Endothelial cell of umbilical vein (primary cell): ENCODE measurements around the gene LPP. TPM values are rescaled to one million over a fixed set of nuclear protein-coding genes. Genes with fewer than 3 reads are reported as not detected.

Experiments
- BruUV-seq: library from RNA; stranded (reverse); fragments of 400-500 nt; replicated peaks from 2 replicates; lab custom pipeline; 2021; lab: Mats Ljungman, UMichigan
- CTCF ChIA-PET: fragments of 300-600, 350-600 bp; sonication (Branson Sonifier 250); formaldehyde crosslinking; loops from one replicate; lab custom pipeline; 2021; ENCODE audit warnings: antibody characterized with exemption, inconsistent platforms; lab: Charles Lee
- POLR2A ChIA-PET: fragments of 300-600, 350-600 bp; sonication (Branson Sonifier 250); formaldehyde crosslinking; loops from one replicate; lab custom pipeline; 2021; ENCODE audit warnings: antibody characterized with exemption, inconsistent platforms; lab: Charles Lee
- DNase-seq: peaks from one replicate; pipeline ENCODE4 v3.0.0-alpha.2; 2011; ENCODE audit warnings: low read depth, low spot score
- FAIRE-seq: peaks from 2 replicates; lab custom pipeline; 2011; peaks lifted over from hg19 to GRCh38; lab: Jason Lieb, UNC
- H2AFZ ChIP-seq: 2 replicates; pipeline ENCODE4 v1.6.0; 2012; ENCODE audit warnings: low read depth, low read length, control low read depth, inconsistent platforms
- H3K27ac ChIP-seq: 2 replicates; pipeline ENCODE4 v1.5.1; 2011; ENCODE audit warnings: low read depth, mild to moderate bottlenecking, control low read depth, low read length, moderate library complexity; ENCODE audit not compliant: insufficient read depth
- H3K27me3 ChIP-seq, 2 experiments: 2 replicates each; pipeline versions ENCODE4 v1.6.0 to v1.6.1; 2011; ENCODE audit warnings: low read length in 2 of 2, mixed read lengths in 1 of 2; ENCODE audit not compliant: control insufficient read depth in 2 of 2, insufficient read depth in 2 of 2
- H3K36me3 ChIP-seq, 2 experiments: 2 replicates in 1 of 2; 3 replicates in 1 of 2; pipeline ENCODE4 v1.5.1; 2011; ENCODE audit warnings: low read length in 2 of 2, mild to moderate bottlenecking in 1 of 2, moderate library complexity in 1 of 2; ENCODE audit not compliant: control insufficient read depth in 2 of 2, insufficient read depth in 2 of 2; ENCODE audit errors: extremely low read depth in 1 of 2
- H3K4me1 ChIP-seq: 3 replicates; pipeline ENCODE4 v1.5.1; 2011; ENCODE audit warnings: mild to moderate bottlenecking, low read length; ENCODE audit not compliant: control insufficient read depth, insufficient read depth; ENCODE audit errors: extremely low read depth
- H3K4me2 ChIP-seq: 2 replicates; pipeline ENCODE4 v1.6.1; 2011; ENCODE audit warnings: low read length, control low read depth, mixed read lengths; ENCODE audit not compliant: insufficient read depth
- H3K4me3 ChIP-seq, 3 experiments: fragments of 200-600 bp in 1 of 3; sonication (generic), shearing (Covaris generic) in 1 of 3; replicated peaks in 1 of 3; 2 replicates each; pipeline ENCODE4 v1.5.1; 2011 to 2016; ENCODE audit warnings: control low read depth in 3 of 3, low read length in 3 of 3, mild to moderate bottlenecking in 2 of 3, inconsistent platforms in 1 of 3, low read depth in 1 of 3, moderate library complexity in 1 of 3; ENCODE audit not compliant: insufficient read depth in 1 of 3
- H3K79me2 ChIP-seq: 2 replicates; pipeline ENCODE4 v1.6.0; 2012; ENCODE audit warnings: low read length, inconsistent platforms; ENCODE audit not compliant: control insufficient read depth, insufficient read depth
- H3K9ac ChIP-seq: replicated peaks from 2 replicates; pipeline ENCODE3; 2011; ENCODE audit warnings: low read length, control low read depth; ENCODE audit not compliant: insufficient read depth; ENCODE audit errors: extremely low read depth
- H3K9me1 ChIP-seq: replicated peaks from 3 replicates; pipeline ENCODE4 v1.6.0; 2011; ENCODE audit warnings: mild to moderate bottlenecking, low read length; ENCODE audit not compliant: control insufficient read depth, insufficient read depth; ENCODE audit errors: extremely low read depth
- H3K9me3 ChIP-seq: replicated peaks from 2 replicates; pipeline ENCODE4 v1.5.1; 2012; ENCODE audit warnings: low read length, inconsistent platforms; ENCODE audit not compliant: control insufficient read depth, insufficient read depth
- H4K20me1 ChIP-seq: replicated peaks from 2 replicates; pipeline ENCODE3; 2011; ENCODE audit warnings: mild to moderate bottlenecking, low read length; ENCODE audit not compliant: control insufficient read depth, insufficient read depth; ENCODE audit errors: extremely low read depth
- EZH2 ChIP-seq: IDR thresholded peaks from 2 replicates; pipeline ENCODE4 v1.6.1; 2012; ENCODE audit warnings: borderline replicate concordance, low read depth, mild to moderate bottlenecking, moderate library complexity, low read length, inconsistent platforms; ENCODE audit not compliant: severe bottlenecking
- FOS ChIP-seq: IDR thresholded peaks from 2 replicates; pipeline ENCODE4 v1.6.1; 2011; ENCODE audit warnings: mild to moderate bottlenecking, low read length, moderate library complexity, borderline replicate concordance; ENCODE audit not compliant: insufficient read depth
- GATA2 ChIP-seq: IDR thresholded peaks from 2 replicates; pipeline ENCODE4 v1.7.0; 2011; ENCODE audit warnings: low read depth, mild to moderate bottlenecking, moderate library complexity, mixed read lengths, low read length; ENCODE audit not compliant: insufficient read length, insufficient read depth
- JUN ChIP-seq: IDR thresholded peaks from 2 replicates; pipeline ENCODE4 v1.6.1; 2011; ENCODE audit warnings: borderline replicate concordance, low read depth; ENCODE audit not compliant: insufficient read length, insufficient read depth
- MYC ChIP-seq: IDR thresholded peaks from one replicate; pipeline ENCODE4 v1.6.1; 2011; ENCODE audit warnings: mild to moderate bottlenecking, low read depth, low read length
- POLR2A ChIP-seq: IDR thresholded peaks from 2 replicates; pipeline ENCODE4 v1.6.1; 2012; ENCODE audit warnings: low read depth, mild to moderate bottlenecking, control low read depth, low read length
- POLR2AphosphoS5 ChIP-seq: IDR thresholded peaks from 2 replicates; pipeline ENCODE4 v1.6.1; 2012; ENCODE audit warnings: low read depth, mild to moderate bottlenecking, control low read depth, low read length, moderate library complexity; ENCODE audit not compliant: insufficient read depth
- dilution Hi-C: fragments of 300-500 bp; cut with MboI; formaldehyde crosslinking; loops from one replicate; pipeline ENCODE4 v1.15.0; 2019; ENCODE audit warnings: low sequenced_read_pairs; ENCODE audit not compliant: extremely low pct_ligation_motif_present
- intact Hi-C: fragments of 100-400 bp; cut with micrococcal nuclease; formaldehyde crosslinking; loops from one replicate; pipeline ENCODE4 v1.10.0; 2022
- polyA plus RNA-seq, 4 experiments: library from polyadenylated mRNA; depleted of rRNA in 3 of 4; stranded (reverse) in 3 of 4; unstranded in 1 of 4; fragments of >200 nt; gene quantifications; 2 replicates each; pipeline versions ENCODE4 v1.2.1 to v1.2.3, GENCODE V29; 2011 to 2012; ENCODE audit warnings: missing spikeins in 1 of 4
- total RNA-seq: library from RNA; stranded (reverse); gene quantifications from 2 replicates; pipeline ENCODE4 v1.2.3, GENCODE V29; 2021
- TF ChIP-seq, protein P1 (sequence below), 2 donors: IDR thresholded peaks; 1 replicate in 1 of 2; 2 replicates in 1 of 2; pipeline ENCODE4 v1.5.1; 2011; ENCODE audit warnings: low read length in 2 of 2, mild to moderate bottlenecking in 2 of 2, moderate library complexity in 2 of 2, control low read depth in 1 of 2, inconsistent platforms in 1 of 2, low read depth in 1 of 2; ENCODE audit not compliant: insufficient read depth in 1 of 2; ENCODE audit errors: extremely low read depth in 1 of 2
- TF ChIP-seq, protein P2 (sequence below): IDR thresholded peaks from 2 replicates; pipeline ENCODE4 v1.6.1; 2011; ENCODE audit not compliant: insufficient read depth, insufficient read length

The LPP gene
- total and polyA plus RNA-seq, 2 donors (not counting 3 experiments of a cell fraction or from before 2014, with no cell fraction given): 16.9 to 153 TPM

DNA sequence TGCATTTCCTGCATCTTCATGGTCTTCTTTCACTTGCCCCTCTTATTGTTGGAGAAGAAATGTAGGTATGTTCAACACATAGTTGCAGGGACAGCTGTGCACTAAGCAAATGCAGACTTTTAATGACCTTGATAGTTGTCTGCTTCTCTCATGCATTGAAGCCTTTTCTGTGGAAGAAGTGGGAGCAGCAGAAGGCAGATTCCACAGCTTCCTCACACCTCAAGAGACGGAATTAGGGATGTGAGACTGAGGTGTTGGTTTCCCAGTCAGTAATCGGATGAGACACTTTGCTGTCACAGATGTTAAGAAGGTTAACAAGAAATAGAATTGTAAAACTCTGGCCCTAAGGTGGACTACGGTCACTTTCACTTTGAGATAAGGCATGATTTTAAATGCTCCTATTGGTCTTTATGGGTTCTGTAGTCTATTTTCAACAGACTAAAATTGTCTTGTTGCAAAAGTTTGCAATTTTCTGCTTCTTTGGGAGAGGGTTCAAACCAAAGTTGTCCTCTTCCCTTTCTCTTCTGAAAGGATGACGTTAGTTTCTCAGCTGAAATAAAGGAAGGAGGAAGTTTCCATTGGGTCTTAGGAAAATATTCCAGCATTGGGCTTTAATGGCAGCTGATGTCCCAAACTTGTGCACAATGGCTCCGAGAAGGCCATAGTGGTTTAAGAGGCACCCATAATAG lies 117.4 kb downstream of the LPP start:
- DNase-seq (peak; percentile 30), FAIRE-seq (no peak)
- CTCF ChIA-PET: interaction anchor here (0.6 to 3.1 kb wide), 9 partner anchors 11 to 683 kb away, joined by 3 to 13 read pairs (median 3); no protein-coding TSS in a partner anchor
- TF ChIP-seq POLR2AphosphoS5 (no peak), GATA2 (no peak), JUN (no peak), MYC (no peak), POLR2A (no peak), FOS (no peak), EZH2 (no peak)
- TF ChIP-seq, protein P1, sequence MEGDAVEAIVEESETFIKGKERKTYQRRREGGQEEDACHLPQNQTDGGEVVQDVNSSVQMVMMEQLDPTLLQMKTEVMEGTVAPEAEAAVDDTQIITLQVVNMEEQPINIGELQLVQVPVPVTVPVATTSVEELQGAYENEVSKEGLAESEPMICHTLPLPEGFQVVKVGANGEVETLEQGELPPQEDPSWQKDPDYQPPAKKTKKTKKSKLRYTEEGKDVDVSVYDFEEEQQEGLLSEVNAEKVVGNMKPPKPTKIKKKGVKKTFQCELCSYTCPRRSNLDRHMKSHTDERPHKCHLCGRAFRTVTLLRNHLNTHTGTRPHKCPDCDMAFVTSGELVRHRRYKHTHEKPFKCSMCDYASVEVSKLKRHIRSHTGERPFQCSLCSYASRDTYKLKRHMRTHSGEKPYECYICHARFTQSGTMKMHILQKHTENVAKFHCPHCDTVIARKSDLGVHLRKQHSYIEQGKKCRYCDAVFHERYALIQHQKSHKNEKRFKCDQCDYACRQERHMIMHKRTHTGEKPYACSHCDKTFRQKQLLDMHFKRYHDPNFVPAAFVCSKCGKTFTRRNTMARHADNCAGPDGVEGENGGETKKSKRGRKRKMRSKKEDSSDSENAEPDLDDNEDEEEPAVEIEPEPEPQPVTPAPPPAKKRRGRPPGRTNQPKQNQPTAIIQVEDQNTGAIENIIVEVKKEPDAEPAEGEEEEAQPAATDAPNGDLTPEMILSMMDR (IDR thresholded peaks at IDR 0.05; ENCODE audit: extremely low read depth in 1 of 2, insufficient read depth in 1 of 2, low read depth in 1 of 2, low read length in 2 of 2): no peak
- TF ChIP-seq, protein P2, sequence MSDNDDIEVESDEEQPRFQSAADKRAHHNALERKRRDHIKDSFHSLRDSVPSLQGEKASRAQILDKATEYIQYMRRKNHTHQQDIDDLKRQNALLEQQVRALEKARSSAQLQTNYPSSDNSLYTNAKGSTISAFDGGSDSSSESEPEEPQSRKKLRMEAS: no peak
- H4K20me1 ChIP-seq: no peaks in the 10 kb centered on the region
- peaks cover 61% of the 10 kb centered on the region for H3K4me1 ChIP-seq
- no peak overlapping the region for H3K4me3 ChIP-seq
- no peak overlapping the region for H3K9ac ChIP-seq
- POLR2A ChIA-PET: interaction anchor here (1.1 to 1.5 kb wide), 2 partner anchors 13 to 24 kb away, joined by 3 to 6 read pairs; no protein-coding TSS in a partner anchor
- BruUV-seq: no TSS peak
- intact Hi-C loops: no loop called here
- H3K36me3 ChIP-seq: no peaks in the 10 kb centered on the region
- no peaks in the 10 kb centered on the region for H3K9me3 ChIP-seq
- peaks cover 47% of the 10 kb centered on the region for H3K79me2 ChIP-seq
- H3K27ac ChIP-seq: peak overlapping the region; percentile 58
- dilution Hi-C loops: no loop called here
- no peaks in the 10 kb centered on the region for H3K27me3 ChIP-seq
- no peaks in the 10 kb centered on the region for H3K9me1 ChIP-seq
- H3K4me2 ChIP-seq: peak overlapping the region; percentile 29
- H2AFZ ChIP-seq: no peak overlapping the region
